HG03066 (cell line): Measurements from ENCODE around the gene TRPM5.

Source experiments
- ATAC-seq: cut with Tn5 transposase; IDR thresholded peaks from one replicate; pipeline ENCODE4 v1.9.1; 2021; ENCODE audit warnings: low read depth; ENCODE audit not compliant: unreplicated experiment

The TRPM5 gene

DNA sequence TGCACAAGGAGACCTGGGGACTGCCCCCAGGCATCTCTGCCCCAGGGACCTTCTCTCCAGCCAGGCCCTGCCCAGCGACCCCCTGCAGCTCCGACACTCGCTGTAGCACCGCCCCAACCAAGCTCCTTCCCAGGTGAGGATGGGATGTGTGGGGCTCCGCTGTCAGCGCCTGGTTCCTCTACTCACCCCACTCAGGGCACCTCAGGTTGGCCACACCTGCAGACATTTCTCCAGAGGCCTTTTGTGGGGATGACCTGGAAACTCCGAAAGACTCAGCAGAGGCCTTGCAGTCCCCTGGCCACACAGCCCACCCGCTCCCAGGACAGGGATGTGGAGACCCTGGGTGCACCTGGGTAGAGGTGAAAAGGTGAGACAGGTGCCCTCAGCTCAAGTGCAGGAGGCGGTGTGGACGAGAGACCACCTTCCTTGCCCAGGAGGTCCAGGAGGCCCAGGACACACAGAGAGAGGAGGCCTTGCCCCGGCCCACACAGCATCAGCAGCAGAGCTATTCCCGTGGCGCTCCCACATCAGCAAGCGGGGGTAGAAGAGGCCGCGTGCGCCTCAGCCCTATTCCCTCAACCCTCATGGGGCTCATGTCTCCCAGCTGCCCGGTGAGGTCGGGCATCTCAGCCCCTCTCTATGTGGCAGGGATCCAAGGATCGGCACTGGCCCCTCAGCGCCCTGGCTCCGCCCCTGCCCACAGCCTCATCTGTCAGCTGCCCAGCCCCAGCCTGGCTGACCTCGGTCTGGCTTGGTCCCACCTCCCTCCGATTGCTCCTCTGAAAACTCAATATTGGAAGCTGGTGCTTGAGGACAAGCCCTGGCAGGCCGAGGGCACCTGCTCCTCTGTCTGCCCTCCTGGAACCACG is 20.9 kb downstream of the TRPM5 start:
- ATAC-seq = no peak

- no peak for ATAC-seq
These were observed 21.7 kb downstream of the TRPM5 start for GRCh38 chr11:2422461-2423156.

DNA sequence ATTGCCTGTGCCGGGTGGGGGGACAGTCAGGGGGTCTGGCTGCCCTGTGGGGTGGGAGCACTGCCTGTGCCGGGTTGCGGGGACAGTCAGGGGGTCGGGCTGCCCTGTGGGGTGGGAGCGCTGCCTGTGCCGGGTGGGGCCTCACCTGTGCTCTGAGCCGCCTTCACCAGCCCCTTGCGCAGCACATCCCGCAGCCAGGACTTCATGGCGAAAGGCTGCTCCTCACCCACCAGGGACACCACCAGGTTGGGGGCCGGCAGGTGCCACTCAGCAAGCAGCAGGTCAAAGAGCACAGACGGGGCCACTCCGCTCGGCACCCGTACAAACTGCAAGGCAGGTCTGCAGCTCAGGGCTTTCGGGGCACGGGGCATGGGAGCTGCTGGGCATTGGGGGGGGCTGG is 22.3 kb downstream of the TRPM5 start:
- ATAC-seq = no peak

GRCh38 chr11:2421226-2421994 is 22.9 kb downstream of the TRPM5 start:
- no peak for ATAC-seq

GRCh38 chr11:2420502-2421225 is 23.6 kb downstream of the TRPM5 start:
- no peak for ATAC-seq

- no peak for ATAC-seq
These were observed 24.4 kb downstream of the TRPM5 start for GRCh38 chr11:2419638-2420501.

DNA sequence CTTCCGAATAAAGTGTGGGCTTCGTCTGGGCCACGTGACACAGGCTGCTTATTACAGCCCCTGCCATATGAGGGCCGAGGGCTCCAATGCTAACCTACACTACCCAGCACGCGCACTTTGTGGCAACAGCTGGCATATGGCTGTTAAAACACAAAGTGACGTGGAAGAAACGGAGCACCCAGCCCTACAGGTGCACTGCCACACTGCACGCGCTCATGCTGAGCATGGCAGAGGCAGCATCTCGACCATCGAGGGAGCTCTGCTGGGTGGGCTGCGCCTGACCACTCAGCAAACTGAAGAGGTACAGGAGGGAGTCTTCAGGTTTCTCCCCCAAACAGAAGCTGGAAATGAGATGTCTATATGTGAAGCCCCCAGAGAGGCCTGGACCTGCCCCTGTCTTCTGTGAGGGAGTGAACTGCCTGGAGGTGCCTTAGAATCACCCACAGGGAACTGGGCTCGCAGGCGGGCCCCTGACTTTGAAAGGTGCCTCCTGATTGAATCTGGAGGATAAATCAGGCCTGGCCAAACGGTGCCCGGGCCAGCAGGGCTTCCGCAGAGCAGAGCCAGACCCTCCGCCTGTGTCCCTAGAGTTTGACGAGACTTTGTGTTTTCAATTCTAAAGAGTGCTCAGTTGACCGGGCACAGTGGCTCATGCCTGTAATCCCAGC is 25.5 kb downstream of the TRPM5 start:
- no peak for ATAC-seq

GRCh38 chr11:2417856-2418692 is 26.2 kb downstream of the TRPM5 start:
- ATAC-seq = no peak

DNA sequence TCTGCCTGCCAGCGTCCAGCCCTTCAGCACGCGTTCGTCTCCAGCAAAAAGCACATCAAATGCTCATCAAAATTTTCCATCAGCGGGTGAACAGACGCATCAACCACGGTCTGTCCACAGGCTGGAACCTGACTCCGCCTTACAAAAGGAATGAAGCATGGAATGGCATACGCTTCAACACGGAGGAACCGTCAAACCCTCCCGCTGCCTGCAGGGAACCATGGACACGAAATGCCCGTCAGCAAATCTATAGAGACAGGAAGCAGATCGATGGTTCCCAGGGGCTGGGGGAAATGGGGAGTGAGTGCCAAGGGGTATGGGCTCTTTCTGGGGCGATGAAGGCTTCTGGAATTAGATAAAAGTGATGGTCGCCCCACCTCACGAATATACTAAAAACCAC is 27.5 kb downstream of the TRPM5 start:
- ATAC-seq = no peak

- ATAC-seq = no peak
These were observed 28.5 kb downstream of the TRPM5 start for GRCh38 chr11:2415601-2416380.

DNA sequence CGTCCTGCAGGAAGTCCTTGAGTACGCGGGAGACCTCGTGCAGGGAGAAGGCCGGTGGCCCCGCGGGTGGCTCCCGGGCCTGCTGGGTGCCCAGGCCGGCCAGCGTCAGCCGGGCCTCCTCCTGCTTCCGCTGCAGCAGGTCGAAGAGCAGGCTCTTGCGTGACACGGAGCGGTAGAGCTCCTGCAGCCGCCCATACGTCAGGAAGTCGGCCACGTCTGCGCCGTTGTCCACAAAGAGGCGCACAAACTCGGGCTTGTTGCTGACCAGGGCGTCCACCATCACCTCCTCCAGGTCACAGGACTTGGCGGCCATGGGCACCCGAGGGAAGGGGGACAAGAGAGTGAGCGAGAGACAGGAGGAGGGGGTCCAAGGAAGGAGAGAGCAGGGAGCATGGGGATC is 29.1 kb downstream of the TRPM5 start:
- ATAC-seq = no peak

- ATAC-seq = no peak
These were observed 29.7 kb downstream of the TRPM5 start for GRCh38 chr11:2414616-2415015.

- ATAC-seq = no peak
These were observed 30.4 kb downstream of the TRPM5 start for GRCh38 chr11:2413742-2414579.

DNA sequence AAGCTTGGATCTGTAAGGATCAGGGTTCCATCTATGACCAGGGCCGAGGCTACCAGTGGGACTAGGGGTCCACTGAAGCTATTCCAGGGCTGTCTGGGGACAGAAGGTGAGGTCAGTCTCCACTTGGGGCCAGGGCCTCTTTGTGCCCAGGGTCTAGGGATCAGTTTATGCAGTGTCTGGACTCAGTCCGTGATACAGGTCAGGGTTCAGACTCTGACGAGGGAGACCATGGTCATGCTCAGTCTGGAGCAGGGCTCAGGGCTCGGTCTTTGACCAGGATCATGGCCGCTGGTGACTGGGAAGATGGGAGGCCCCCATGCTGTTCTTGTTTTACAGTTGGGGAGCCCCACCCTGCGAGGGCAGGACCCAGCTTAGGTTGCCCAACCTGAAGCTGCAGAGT is 32.0 kb downstream of the TRPM5 start:
- ATAC-seq = no peak

DNA sequence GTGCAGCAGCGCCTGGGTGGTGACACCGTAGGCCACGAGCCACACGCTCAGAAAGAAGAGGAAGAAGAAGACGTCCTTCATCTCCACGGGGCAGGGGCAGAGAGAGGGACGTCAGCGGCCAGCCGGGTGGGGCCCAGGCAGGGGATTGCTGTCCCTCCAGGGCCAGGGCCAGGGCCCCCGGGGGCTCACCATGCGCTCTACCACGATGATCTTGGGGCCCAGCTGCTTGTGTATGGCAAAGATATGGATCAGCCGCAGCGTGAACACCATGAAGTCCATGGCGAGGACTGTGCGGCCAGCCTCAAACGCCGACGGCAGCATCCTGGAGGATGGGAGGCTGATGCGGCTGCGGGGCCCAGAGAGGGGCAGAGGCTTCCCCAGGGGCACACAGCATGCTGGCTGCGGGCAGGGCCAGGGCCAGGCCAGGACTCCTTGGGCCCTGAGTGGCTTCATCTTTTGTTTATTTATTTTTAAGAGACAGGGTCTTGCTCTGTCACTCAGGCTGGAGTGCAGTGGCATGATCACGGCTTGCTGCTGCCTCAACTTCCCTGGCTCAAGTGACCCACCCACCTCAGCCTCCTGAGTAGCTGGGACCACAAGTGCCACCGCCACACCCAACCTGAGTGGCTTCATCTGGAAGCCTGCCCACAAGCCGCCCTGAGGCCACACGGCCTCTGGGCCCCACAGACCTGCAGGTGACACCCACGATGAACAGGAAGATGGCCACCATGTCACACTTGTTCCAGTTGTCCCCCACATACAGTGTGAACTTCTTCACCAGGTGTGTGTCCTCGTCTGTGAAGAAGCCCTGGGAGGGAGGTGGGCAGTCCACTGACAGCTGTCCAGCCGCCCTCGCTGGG is 32.6 kb downstream of the TRPM5 start:
- no peak for ATAC-seq

DNA sequence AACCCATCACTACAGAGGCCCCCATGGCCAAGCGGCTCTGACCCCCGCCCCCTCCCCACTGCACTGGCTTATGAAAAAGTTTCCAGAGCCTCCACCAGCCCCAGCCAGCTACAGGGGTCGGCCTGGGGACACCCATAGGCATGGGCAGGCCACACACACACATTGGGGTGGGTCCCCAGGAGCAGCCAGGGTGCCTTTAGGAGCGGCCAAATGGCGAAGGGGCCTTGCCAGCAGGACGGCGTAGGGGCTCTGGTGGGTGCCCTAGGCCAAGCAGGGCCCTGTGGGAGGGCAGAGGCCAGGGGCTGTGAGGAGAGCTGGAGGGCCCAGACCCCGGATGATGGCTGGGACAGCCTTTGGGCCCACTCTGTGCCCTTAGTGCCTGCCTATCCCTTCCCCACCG is 33.7 kb downstream of the TRPM5 start:
- no peak for ATAC-seq
